ENCODE measurements around the gene MSGN1.

MSGN1 gene

GRCh38 chr2:17850151-17850550 is 33.9 kb downstream of the MSGN1 start:
- DNase-seq: no peak

GRCh38 chr2:17851731-17852585 is 35.7 kb downstream of the MSGN1 start:
- DNase-seq: no peak

- no peak for DNase-seq
Measured at GRCh38 chr2:17853799-17854198, 37.5 kb downstream of the MSGN1 start.

DNA sequence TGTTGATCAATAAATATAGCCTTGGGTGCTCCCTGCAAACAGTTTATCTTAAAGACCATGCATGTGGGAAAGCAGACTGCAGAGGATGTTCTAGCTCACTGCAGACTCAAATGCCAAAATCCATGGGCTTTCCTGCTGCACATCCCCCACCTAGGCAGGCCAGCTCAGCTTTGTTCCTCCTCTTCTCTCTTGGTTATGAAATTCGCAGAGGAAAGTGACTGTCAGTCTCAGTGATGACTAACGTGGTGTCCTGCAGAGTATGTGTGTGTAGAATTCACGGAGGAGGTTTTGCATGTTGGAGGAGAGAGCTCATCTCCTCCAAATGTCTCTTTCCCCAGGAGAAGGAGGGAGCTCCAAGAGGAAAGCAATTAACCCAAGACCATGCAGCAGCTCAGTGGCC is 40.8 kb downstream of the MSGN1 start:
- no peak for DNase-seq

DNA sequence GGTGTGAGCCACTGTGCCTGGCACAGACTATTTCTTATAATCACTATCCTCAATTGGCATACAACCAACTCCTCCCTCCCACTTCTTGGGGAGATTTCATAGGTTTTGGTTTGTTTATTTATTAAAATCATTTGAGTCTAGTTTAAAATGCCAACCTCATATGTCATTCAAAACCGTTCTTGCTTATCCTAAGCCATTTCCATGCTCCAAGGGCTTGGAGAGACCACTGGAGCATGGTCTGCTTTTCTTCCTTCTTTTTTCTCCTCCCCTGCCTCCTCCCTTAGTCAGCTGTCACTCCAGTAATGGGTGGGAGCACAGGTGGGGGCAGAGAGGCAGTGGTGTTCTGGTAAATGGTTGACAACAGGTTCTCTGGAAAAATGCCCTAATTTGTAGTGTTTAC is 41.8 kb downstream of the MSGN1 start:
- no peak for DNase-seq

GRCh38 chr2:17863539-17863938 is 47.3 kb downstream of the MSGN1 start:
- no peak for DNase-seq

- DNase-seq: no peak
Measured at GRCh38 chr2:17864676-17865075, 48.4 kb downstream of the MSGN1 start.

DNA sequence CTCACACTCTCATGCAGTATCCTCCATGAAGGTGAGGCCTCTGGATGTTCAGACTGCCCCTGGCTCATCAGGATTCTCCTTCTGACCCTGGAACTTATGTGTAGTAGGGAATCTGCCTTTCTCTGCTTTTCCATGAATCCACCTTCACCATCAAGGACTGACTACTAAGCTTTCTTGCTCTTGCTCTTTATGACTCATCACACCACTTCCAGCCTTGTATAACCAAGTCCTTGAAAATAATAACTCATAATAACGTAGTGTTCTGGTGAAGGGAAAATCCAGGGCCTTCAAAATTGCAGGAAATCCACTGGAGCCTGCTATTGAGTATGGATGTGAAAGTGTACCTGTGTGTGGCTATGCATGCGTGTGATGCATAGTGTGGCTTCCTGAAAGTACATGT is 50.9 kb downstream of the MSGN1 start:
- no peak for DNase-seq

Data from T-helper 9 cell (primary cell).